Measurements from ENCODE around the gene ZSWIM3.

GRCh38 chr20:45818239-45818638 is 39.2 kb upstream of the ZSWIM3 start:
- TF ChIP-seq CTCF (IDR thresholded peaks at IDR 0.05; ENCODE audit: borderline replicate concordance, extremely low read depth, low read length, poor library complexity, severe bottlenecking) (no peak), EZH2 (IDR thresholded peaks at IDR 0.05; ENCODE audit: borderline replicate concordance, low read depth, low read length, severe bottlenecking) (no peak)

Data from DND-41 (cell line).